Neural cell (in vitro differentiated cells): ENCODE measurements around the gene GAB1. TPM values are rescaled to one million over a fixed set of nuclear protein-coding genes. Genes with fewer than 3 reads are reported as not detected.

Source experiments
- H2AFZ ChIP-seq: fragments of 200-600, 300-800 bp; sonication (generic), shearing (Covaris generic); 2 replicates; pipeline ENCODE4 v1.6.0; 2014; ENCODE audit warnings: low read depth, mild to moderate bottlenecking, antibody characterized with exemption, low read length, moderate library complexity
- H3F3A ChIP-seq: fragments of 200-600 bp; shearing (Covaris generic); 2 replicates; pipeline ENCODE4 v1.6.1; 2016; ENCODE audit warnings: mild to moderate bottlenecking, moderate library complexity, mixed read lengths, antibody characterized with exemption, low read length; ENCODE audit not compliant: insufficient read depth, poor library complexity, severe bottlenecking
- H3K27ac ChIP-seq: fragments of 200-600, 300-800 bp; sonication (generic), shearing (Covaris generic); 2 replicates; pipeline ENCODE4 v1.5.1; 2014; ENCODE audit warnings: mild to moderate bottlenecking, low read length, moderate library complexity
- H3K27me3 ChIP-seq: fragments of 300-800, 200-600 bp; sonication (generic), shearing (Covaris generic); 2 replicates; pipeline ENCODE4 v1.6.0; 2014; ENCODE audit warnings: mild to moderate bottlenecking, low read depth, low read length, moderate library complexity; ENCODE audit not compliant: insufficient read depth
- H3K36me3 ChIP-seq: fragments of 300-800, 200-600 bp; sonication (generic), shearing (Covaris generic); 2 replicates; pipeline ENCODE4 v1.5.1; 2014; ENCODE audit warnings: mild to moderate bottlenecking, antibody characterized with exemption, low read length, moderate library complexity; ENCODE audit not compliant: insufficient read depth
- H3K4me2 ChIP-seq: fragments of 300-800, 200-600 bp; sonication (generic), shearing (Covaris generic); 2 replicates; pipeline ENCODE4 v1.6.0; 2014; ENCODE audit warnings: mild to moderate bottlenecking, low read length
- H3K4me3 ChIP-seq: fragments of 300-800, 200-600 bp; sonication (generic), shearing (Covaris generic); 2 replicates; pipeline ENCODE4 v1.5.1; 2014; ENCODE audit warnings: mild to moderate bottlenecking, low read length, moderate library complexity
- H3K79me2 ChIP-seq: fragments of 200-600 bp; shearing (Covaris generic); replicated peaks from 2 replicates; pipeline ENCODE4 v1.6.0; 2014; ENCODE audit warnings: mild to moderate bottlenecking, low read length, moderate library complexity; ENCODE audit not compliant: insufficient read depth
- H3K9ac ChIP-seq: fragments of 300-800, 200-600 bp; sonication (generic), shearing (Covaris generic); 2 replicates; pipeline ENCODE4 v1.6.1; 2016; ENCODE audit warnings: mild to moderate bottlenecking, low read length, mixed read lengths
- H3K9me2 ChIP-seq: fragments of 200-600 bp; shearing (Covaris generic); 2 replicates; pipeline ENCODE4 v1.6.1; 2016; ENCODE audit warnings: mild to moderate bottlenecking, low read length, mixed read lengths; ENCODE audit not compliant: insufficient read depth
- H3K9me3 ChIP-seq: fragments of 200-600, 300-800 bp; sonication (generic), shearing (Covaris generic); 2 replicates; pipeline ENCODE4 v1.6.1; 2016; ENCODE audit warnings: mild to moderate bottlenecking, mixed run types, low read length, moderate library complexity, mixed read lengths
- H4K20me1 ChIP-seq: fragments of 200-600 bp; shearing (Covaris generic); 2 replicates; pipeline ENCODE4 v1.6.1; 2016; ENCODE audit warnings: mild to moderate bottlenecking, mixed run types; ENCODE audit not compliant: insufficient read depth
- CTCF ChIP-seq: fragments of 450-650 bp; IDR thresholded peaks from 2 replicates; pipeline ENCODE4 v1.5.1; 2014; ENCODE audit warnings: antibody characterized with exemption, mild to moderate bottlenecking, moderate library complexity; ENCODE audit not compliant: poor library complexity, severe bottlenecking
- MXI1 ChIP-seq: fragments of 450-650 bp; conservative IDR thresholded peaks from 2 replicates; pipeline ENCODE4 v1.6.1; 2014; ENCODE audit warnings: antibody characterized with exemption, mild to moderate bottlenecking; ENCODE audit not compliant: poor library complexity, severe bottlenecking
- POLR2AphosphoS5 ChIP-seq: IDR thresholded peaks from 2 replicates; pipeline ENCODE4 v1.6.1; 2012
- REST ChIP-seq: IDR thresholded peaks from 2 replicates; pipeline ENCODE4 v1.6.1; 2012; ENCODE audit warnings: borderline replicate concordance
- TAF1 ChIP-seq: IDR thresholded peaks from 2 replicates; pipeline ENCODE4 v1.6.1; 2012; ENCODE audit warnings: low read depth
- polyA plus RNA-seq: library from polyadenylated mRNA; depleted of rRNA; stranded (reverse); fragments of >200 nt; gene quantifications from 2 replicates; pipeline ENCODE4 v1.2.3, GENCODE V29; 2014

GAB1 gene
- polyA plus RNA-seq, 1 donor from 2014 or later: 2.4 TPM

GRCh38 chr4:143363332-143363731 is 26.7 kb downstream of the GAB1 start:
- H3K4me2 ChIP-seq: no peak overlapping the region
- H3K27me3 ChIP-seq: no peaks in the 10 kb centered on the region
- H3K27ac ChIP-seq: no peak overlapping the region
- no peaks in the 10 kb centered on the region for H3K9me2 ChIP-seq
- H2AFZ ChIP-seq: no peak overlapping the region
- H3K9me3 ChIP-seq: no peaks in the 10 kb centered on the region
- TF ChIP-seq TAF1: no peak
- TF ChIP-seq REST: no peak
- no peaks in the 10 kb centered on the region for H3F3A ChIP-seq
- no peak overlapping the region for H3K9ac ChIP-seq
- peaks cover 10% of the 10 kb centered on the region for H3K79me2 ChIP-seq
- H3K4me3 ChIP-seq: no peak overlapping the region
- no peaks in the 10 kb centered on the region for H3K36me3 ChIP-seq
- H4K20me1 ChIP-seq: no peaks in the 10 kb centered on the region

GRCh38 chr4:143364063-143364462 is 27.4 kb downstream of the GAB1 start:
- H3K27me3 ChIP-seq: no peaks in the 10 kb centered on the region
- no peak overlapping the region for H2AFZ ChIP-seq
- H3K36me3 ChIP-seq: no peaks in the 10 kb centered on the region
- H3K4me2 ChIP-seq: no peak overlapping the region
- H3K79me2 ChIP-seq: peaks cover 11% of the 10 kb centered on the region
- H3K9me2 ChIP-seq: no peaks in the 10 kb centered on the region
- H3K27ac ChIP-seq: no peak overlapping the region
- no peak overlapping the region for H3K4me3 ChIP-seq
- TF ChIP-seq MXI1: no peak
- H3K9ac ChIP-seq: no peak overlapping the region
- no peaks in the 10 kb centered on the region for H3K9me3 ChIP-seq
- no peaks in the 10 kb centered on the region for H4K20me1 ChIP-seq
- no peaks in the 10 kb centered on the region for H3F3A ChIP-seq

GRCh38 chr4:143367863-143368262 is 31.2 kb downstream of the GAB1 start:
- Histone ChIP-seq H3K4me3 (no peak overlapping the region), H3K79me2 (peaks cover 11% of the 10 kb centered on the region), H3K9me3 (no peaks in the 10 kb centered on the region), H3K36me3 (no peaks in the 10 kb centered on the region), H2AFZ (no peak overlapping the region), H3K27me3 (no peaks in the 10 kb centered on the region), H4K20me1 (no peaks in the 10 kb centered on the region), H3K27ac (no peak overlapping the region), H3K9ac (no peak overlapping the region), H3K4me2 (no peak overlapping the region), H3K9me2 (no peaks in the 10 kb centered on the region), H3F3A (no peaks in the 10 kb centered on the region)
- TF ChIP-seq REST (no peak), CTCF (no peak), POLR2AphosphoS5 (no peak)
